ENCODE results near the gene BCCIP.

DNA sequence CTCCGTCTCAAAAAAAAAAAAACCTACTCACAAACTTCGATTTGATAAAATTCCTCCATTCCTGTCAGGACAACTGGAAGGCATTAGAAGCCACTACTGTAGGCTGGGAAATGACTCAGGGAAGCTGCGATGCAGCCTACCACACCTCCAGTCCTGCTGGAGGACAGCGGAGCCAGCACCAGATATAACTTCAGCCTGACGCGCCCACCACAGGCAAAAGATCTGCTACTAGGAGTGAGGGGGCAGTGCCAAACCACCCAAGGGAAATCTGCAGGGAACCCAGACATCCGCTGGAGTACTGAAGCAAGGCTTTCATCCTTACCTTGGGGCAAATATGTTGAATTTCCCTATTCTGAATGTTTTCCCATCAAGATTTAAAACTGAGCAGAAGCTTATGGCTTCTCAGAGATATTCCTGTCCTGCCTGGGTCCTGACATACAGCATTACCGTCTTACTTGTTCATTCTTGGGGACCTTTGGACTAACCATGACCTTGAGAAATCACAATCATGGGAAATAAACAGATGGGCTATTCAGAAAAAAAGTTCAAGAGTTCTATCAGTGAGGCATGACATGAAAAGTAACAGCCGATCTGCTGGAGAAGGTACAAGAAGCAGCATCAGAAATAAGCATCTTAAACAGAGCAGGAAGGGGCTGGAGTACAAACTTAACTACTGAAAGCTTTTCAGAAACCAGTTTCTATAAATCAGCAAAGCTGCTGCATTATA lies 20.4 kb downstream of the BCCIP start:
- TF ChIP-seq, protein P1, sequence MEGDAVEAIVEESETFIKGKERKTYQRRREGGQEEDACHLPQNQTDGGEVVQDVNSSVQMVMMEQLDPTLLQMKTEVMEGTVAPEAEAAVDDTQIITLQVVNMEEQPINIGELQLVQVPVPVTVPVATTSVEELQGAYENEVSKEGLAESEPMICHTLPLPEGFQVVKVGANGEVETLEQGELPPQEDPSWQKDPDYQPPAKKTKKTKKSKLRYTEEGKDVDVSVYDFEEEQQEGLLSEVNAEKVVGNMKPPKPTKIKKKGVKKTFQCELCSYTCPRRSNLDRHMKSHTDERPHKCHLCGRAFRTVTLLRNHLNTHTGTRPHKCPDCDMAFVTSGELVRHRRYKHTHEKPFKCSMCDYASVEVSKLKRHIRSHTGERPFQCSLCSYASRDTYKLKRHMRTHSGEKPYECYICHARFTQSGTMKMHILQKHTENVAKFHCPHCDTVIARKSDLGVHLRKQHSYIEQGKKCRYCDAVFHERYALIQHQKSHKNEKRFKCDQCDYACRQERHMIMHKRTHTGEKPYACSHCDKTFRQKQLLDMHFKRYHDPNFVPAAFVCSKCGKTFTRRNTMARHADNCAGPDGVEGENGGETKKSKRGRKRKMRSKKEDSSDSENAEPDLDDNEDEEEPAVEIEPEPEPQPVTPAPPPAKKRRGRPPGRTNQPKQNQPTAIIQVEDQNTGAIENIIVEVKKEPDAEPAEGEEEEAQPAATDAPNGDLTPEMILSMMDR (IDR thresholded peaks at IDR 0.05), result no peak
- TF ChIP-seq POLR2A (IDR thresholded peaks at IDR 0.05), result no peak
- TF ChIP-seq POLR2AphosphoS5 (IDR thresholded peaks at IDR 0.05), result no peak
- no peak for TF ChIP-seq EP300 (IDR thresholded peaks at IDR 0.05)
